Natural killer cell (primary cell): ENCODE results near the gene TRMT44. TPM values are rescaled to one million over a fixed set of nuclear protein-coding genes. Genes with fewer than 3 reads are reported as not detected.

Source experiments
- ATAC-seq, 3 donors: fragments of 150-1000 bp in 2 of 3; fragments of 200-7000 bp in 1 of 3; cut with Tn5 transposase; 1 replicate in 1 of 3; 2 replicates in 2 of 3; pipeline ENCODE4 v1.10.0; 2021; ENCODE audit warnings: mild to moderate bottlenecking in 2 of 3, moderate library complexity in 2 of 3
- DNase-seq, 2 donors: peaks; one replicate each; pipeline versions ENCODE4 v3.0.0 to v3.0.0-alpha.2; 2013 to 2021; ENCODE audit warnings: mixed read lengths in 1 of 2
- H3K27ac ChIP-seq: one replicate; pipeline ENCODE4 v1.5.1; 2013; ENCODE audit warnings: mild to moderate bottlenecking, low read length
- H3K27me3 ChIP-seq: one replicate; pipeline ENCODE4 v1.6.1; 2013; ENCODE audit warnings: low read length; ENCODE audit not compliant: control insufficient read depth, insufficient read depth
- H3K36me3 ChIP-seq: one replicate; pipeline ENCODE4 v1.6.1; 2013; ENCODE audit warnings: low read length; ENCODE audit not compliant: control insufficient read depth, insufficient read depth
- H3K4me1 ChIP-seq: one replicate; pipeline ENCODE4 v1.6.1; 2013; ENCODE audit warnings: low read length; ENCODE audit not compliant: control insufficient read depth, insufficient read depth
- H3K4me3 ChIP-seq: one replicate; pipeline ENCODE4 v1.5.1; 2013; ENCODE audit warnings: low read length
- H3K9me3 ChIP-seq: one replicate; pipeline ENCODE4 v1.6.1; 2013; ENCODE audit warnings: low read length; ENCODE audit not compliant: control insufficient read depth, insufficient read depth
- H3K27ac Mint-ChIP-seq, 2 donors: one replicate each; pipeline ENCODE4 v1.8.0; 2022; ENCODE audit warnings: mild to moderate bottlenecking in 2 of 2, mixed read lengths in 2 of 2, moderate library complexity in 1 of 2
- H3K27me3 Mint-ChIP-seq, 2 donors: one replicate each; pipeline ENCODE4 v1.8.0; 2022; ENCODE audit warnings: low read depth in 2 of 2, mixed read lengths in 2 of 2
- H3K36me3 Mint-ChIP-seq: one replicate; pipeline ENCODE4 v1.8.0; 2022; ENCODE audit warnings: mixed read lengths
- H3K4me1 Mint-ChIP-seq, 2 donors: one replicate each; pipeline ENCODE4 v1.8.0; 2022; ENCODE audit warnings: mixed read lengths in 2 of 2
- H3K4me3 Mint-ChIP-seq: one replicate; pipeline ENCODE4 v1.8.0; 2022; ENCODE audit warnings: mild to moderate bottlenecking, moderate library complexity, mixed read lengths
- H3K9me3 Mint-ChIP-seq, 2 donors: one replicate each; pipeline ENCODE4 v1.8.0; 2022; ENCODE audit warnings: mixed read lengths in 2 of 2
- CTCF ChIP-seq: fragments of 200-600 bp; IDR thresholded peaks from one replicate; pipeline ENCODE4 v1.8.0; 2022; ENCODE audit warnings: antibody characterized with exemption
- WGBS: methylation state at CpG from one replicate; pipeline ENCODE4 v1.1.7; 2013; ENCODE audit warnings: missing lambda C conversion rate; ENCODE audit not compliant: insufficient coverage; 5-methylcytosine and 5-hydroxymethylcytosine counted together
- intact Hi-C: fragments of 100-400 bp; cut with micrococcal nuclease; formaldehyde crosslinking; loops from one replicate; pipeline ENCODE4 v1.14.2; 2022
- total RNA-seq, 4 donors: library from RNA; stranded (reverse); fragments of 120-200 nt in 1 of 4; gene quantifications; one replicate each; pipeline versions ENCODE4 v1.2.3 to v1.2.4, GENCODE V29; 2013 to 2022

TRMT44 gene
- total RNA-seq, 3 donors from 2014 or later (not counting 1 experiment from before 2014, with no cell fraction given): 24.4 to 37.5 (median 34.3) TPM

- Mint-ChIP-seq H3K4me1 (peaks cover 22 to 34% of the 10 kb centered on the region in 2 donors), H3K9me3 (no peaks in the 10 kb centered on the region), H3K27me3 (no peaks in the 10 kb centered on the region), H3K36me3 (no peaks in the 10 kb centered on the region), H3K4me3 (no peak overlapping the region), H3K27ac (peak overlapping the region; percentile 27 to 85)
- WGBS: 95% methylated on average over 8 of the region's 9 CpGs
- no peak overlapping the region for H3K27ac ChIP-seq
- H3K4me3 ChIP-seq: no peak overlapping the region
- no peak for ATAC-seq
- TF ChIP-seq CTCF: no peak
- H3K27me3 ChIP-seq: no peaks in the 10 kb centered on the region
- H3K4me1 ChIP-seq: peaks cover 28% of the 10 kb centered on the region
- no peak for DNase-seq
- H3K36me3 ChIP-seq: peaks cover 8% of the 10 kb centered on the region
- intact Hi-C loops: no loop called here
- no peaks in the 10 kb centered on the region for H3K9me3 ChIP-seq
These were observed 32.8 kb upstream of the TRMT44 start for GRCh38 chr4:8407756-8408155.

- TF ChIP-seq CTCF: no peak
- H3K4me1 ChIP-seq: peaks cover 28% of the 10 kb centered on the region
- DNase-seq: peak; percentile 86 to 90
- peak overlapping the region; percentile 61 for H3K27ac ChIP-seq
- no peaks in the 10 kb centered on the region for H3K9me3 ChIP-seq
- peaks cover 16% of the 10 kb centered on the region for H3K36me3 ChIP-seq
- no peaks in the 10 kb centered on the region for H3K27me3 ChIP-seq
- intact Hi-C loops: loop anchor here (1.0 kb wide), 3 partner anchors 19 to 251 kb away; partner anchors contain the start of genes ABLIM2, ACOX3 and TRMT44
- WGBS: 49% methylated on average over 17 of the region's 17 CpGs
- H3K9me3 Mint-ChIP-seq: no peaks in the 10 kb centered on the region
- peaks cover 22 to 44% of the 10 kb centered on the region in 2 donors for H3K4me1 Mint-ChIP-seq
- H3K4me3 ChIP-seq: no peak overlapping the region
- H3K27me3 Mint-ChIP-seq: no peaks in the 10 kb centered on the region
- H3K36me3 Mint-ChIP-seq: peaks cover 8% of the 10 kb centered on the region
- H3K4me3 Mint-ChIP-seq: peak overlapping the region; percentile 38
- ATAC-seq: peak; percentile 82 to 94 (median 84)
- peak overlapping the region; percentile 85 to 87 for H3K27ac Mint-ChIP-seq
These were observed 31.1 kb upstream of the TRMT44 start for GRCh38 chr4:8409264-8410065.

GRCh38 chr4:8410066-8410625 is 30.4 kb upstream of the TRMT44 start:
- Histone ChIP-seq H3K9me3 (no peaks in the 10 kb centered on the region), H3K27me3 (no peaks in the 10 kb centered on the region), H3K27ac (peak overlapping the region; percentile 61), H3K36me3 (peaks cover 19% of the 10 kb centered on the region), H3K4me1 (peaks cover 28% of the 10 kb centered on the region), H3K4me3 (no peak overlapping the region)
- H3K36me3 Mint-ChIP-seq: peaks cover 14% of the 10 kb centered on the region
- intact Hi-C loops: no loop called here
- H3K4me1 Mint-ChIP-seq: peaks cover 22 to 45% of the 10 kb centered on the region in 2 donors
- no peaks in the 10 kb centered on the region for H3K9me3 Mint-ChIP-seq
- DNase-seq (no peak), ATAC-seq (no peak)
- no peak overlapping the region for H3K4me3 Mint-ChIP-seq
- 98% methylated on average over 9 of the region's 9 CpGs for WGBS
- peak overlapping the region; percentile 85 to 87 for H3K27ac Mint-ChIP-seq
- H3K27me3 Mint-ChIP-seq: no peaks in the 10 kb centered on the region
- no peak for TF ChIP-seq CTCF
